IMR-90 (cell line): ENCODE results near the gene APOB. TPM values are rescaled to one million over a fixed set of nuclear protein-coding genes. Genes with fewer than 3 reads are reported as not detected.

Source experiments
- ATAC-seq: fragments of 200-7000 bp; cut with Tn5 transposase; 2 replicates; pipeline ENCODE4 v1.9.1; 2020; ENCODE audit warnings: low read depth, mild to moderate bottlenecking, moderate library complexity
- BruUV-seq: library from RNA; stranded (reverse); fragments of 400-500 nt; replicated peaks from 2 replicates; lab custom pipeline; 2021; lab: Mats Ljungman, UMichigan
- CTCF ChIA-PET: fragments of 300-600 bp; formaldehyde crosslinking; extraction: SDS; loops from one replicate; lab custom pipeline; 2021; ENCODE audit warnings: antibody characterized with exemption; lab: Yijun Ruan, JAX
- POLR2A ChIA-PET: fragments of 300-600 bp; sonication (Branson Sonifier 250); formaldehyde crosslinking; loops from one replicate; lab custom pipeline; 2022; ENCODE audit warnings: antibody characterized with exemption; ENCODE audit not compliant: unreplicated experiment; lab: Charles Lee
- DNase-seq: peaks from one replicate; pipeline ENCODE4 v3.0.0; 2013
- H2AFZ ChIP-seq: replicated peaks from 2 replicates; pipeline ENCODE3; 2013; ENCODE audit warnings: low read length, mild to moderate bottlenecking; ENCODE audit not compliant: poor library complexity
- H2AK5ac ChIP-seq: 2 replicates; pipeline ENCODE4 v1.6.1; 2013; ENCODE audit warnings: low read depth, low read length, inconsistent platforms
- H2AK9ac ChIP-seq: replicated peaks from 2 replicates; pipeline ENCODE3; 2013; ENCODE audit warnings: mild to moderate bottlenecking, low read depth, low read length, moderate library complexity; ENCODE audit not compliant: poor library complexity
- H2BK120ac ChIP-seq: 2 replicates; pipeline ENCODE4 v1.6.1; 2013; ENCODE audit warnings: low read depth, low read length, inconsistent platforms
- H2BK15ac ChIP-seq: 3 replicates; pipeline ENCODE4 v1.6.1; 2013; ENCODE audit warnings: low read depth, low read length, inconsistent platforms
- H2BK20ac ChIP-seq: 2 replicates; pipeline ENCODE4 v1.6.1; 2013; ENCODE audit warnings: low read depth, mild to moderate bottlenecking, inconsistent platforms, low read length, moderate library complexity
- H2BK5ac ChIP-seq: 2 replicates; pipeline ENCODE4 v1.6.1; 2013; ENCODE audit warnings: mild to moderate bottlenecking, low read depth, low read length, inconsistent platforms; ENCODE audit not compliant: poor library complexity, severe bottlenecking
- H3K14ac ChIP-seq: replicated peaks from 2 replicates; pipeline ENCODE4 v1.6.1; 2013; ENCODE audit warnings: low read depth, low read length, inconsistent platforms
- H3K18ac ChIP-seq: 2 replicates; pipeline ENCODE4 v1.6.1; 2013; ENCODE audit warnings: low read depth, low read length, control low read depth
- H3K23ac ChIP-seq: 2 replicates; pipeline ENCODE4 v1.6.1; 2013; ENCODE audit warnings: low read depth, low read length, inconsistent platforms
- H3K27ac ChIP-seq: 2 replicates; pipeline ENCODE4 v1.5.1; 2013; ENCODE audit warnings: mild to moderate bottlenecking, control low read depth, low read length; ENCODE audit not compliant: insufficient read depth
- H3K27me3 ChIP-seq: 2 replicates; pipeline ENCODE4 v1.6.1; 2013; ENCODE audit warnings: low read length; ENCODE audit not compliant: control insufficient read depth, insufficient read depth
- H3K36me3 ChIP-seq: 2 replicates; pipeline ENCODE4 v1.6.1; 2013; ENCODE audit warnings: low read length, mixed read lengths; ENCODE audit not compliant: control insufficient read depth, insufficient read depth
- H3K4ac ChIP-seq: 2 replicates; pipeline ENCODE4 v1.6.1; 2013; ENCODE audit warnings: low read depth, low read length, inconsistent platforms
- H3K4me1 ChIP-seq: 2 replicates; pipeline ENCODE4 v1.6.1; 2013; ENCODE audit warnings: low read length, mixed read lengths; ENCODE audit not compliant: control insufficient read depth, insufficient read depth
- H3K4me2 ChIP-seq: 2 replicates; pipeline ENCODE4 v1.6.1; 2013; ENCODE audit warnings: low read depth, mild to moderate bottlenecking, control low read depth, low read length, moderate library complexity
- H3K4me3 ChIP-seq: 2 replicates; pipeline ENCODE4 v1.5.1; 2013; ENCODE audit warnings: low read depth, mild to moderate bottlenecking, control low read depth, low read length, moderate library complexity; ENCODE audit not compliant: insufficient read depth
- H3K56ac ChIP-seq: 2 replicates; pipeline ENCODE4 v1.6.1; 2013; ENCODE audit warnings: low read length, inconsistent platforms; ENCODE audit not compliant: insufficient read depth; ENCODE audit errors: extremely low read depth
- H3K79me1 ChIP-seq, 2 experiments: 2 replicates each; pipeline ENCODE4 v1.6.1; 2013; ENCODE audit warnings: low read length in 2 of 2, inconsistent platforms in 1 of 2, low read depth in 1 of 2
- H3K9ac ChIP-seq: 2 replicates; pipeline ENCODE4 v1.6.1; 2013; ENCODE audit warnings: low read depth, low read length, control low read depth
- H3K9me1 ChIP-seq: 2 replicates; pipeline ENCODE4 v1.6.1; 2013; ENCODE audit warnings: low read length, inconsistent platforms; ENCODE audit not compliant: insufficient read depth
- H3K9me3 ChIP-seq: 2 replicates; pipeline ENCODE4 v1.6.1; 2013; ENCODE audit warnings: low read length; ENCODE audit not compliant: control insufficient read depth, insufficient read depth
- H4K20me1 ChIP-seq: 2 replicates; pipeline ENCODE4 v1.6.1; 2013; ENCODE audit warnings: low read length, inconsistent platforms; ENCODE audit not compliant: insufficient read depth
- H4K5ac ChIP-seq: 2 replicates; pipeline ENCODE4 v1.6.1; 2013; ENCODE audit warnings: mild to moderate bottlenecking, low read depth, low read length, control low read depth
- H4K8ac ChIP-seq, 2 experiments: 2 replicates each; pipeline ENCODE4 v1.6.1; 2013; ENCODE audit warnings: low read depth in 2 of 2, low read length in 2 of 2, control low read depth in 1 of 2, inconsistent platforms in 1 of 2
- H4K91ac ChIP-seq: 2 replicates; pipeline ENCODE4 v1.6.1; 2013; ENCODE audit warnings: low read depth, low read length, inconsistent platforms; ENCODE audit not compliant: insufficient read depth
- BHLHE40 ChIP-seq: fragments of 150-350 bp; IDR thresholded peaks from 2 replicates; pipeline ENCODE4 v1.6.1; 2016; ENCODE audit warnings: mild to moderate bottlenecking, low read depth, low read length
- CEBPB ChIP-seq: IDR thresholded peaks from 2 replicates; pipeline ENCODE4 v1.6.1; 2012; ENCODE audit warnings: low read depth, low read length, improper control_type of control experiment
- CHD1 ChIP-seq: IDR thresholded peaks from 2 replicates; pipeline ENCODE4 v1.6.1; 2012; ENCODE audit warnings: low read depth, low read length, improper control_type of control experiment
- CTCF ChIP-seq: conservative IDR thresholded peaks from 2 replicates; pipeline ENCODE4 v1.5.1; 2012; ENCODE audit warnings: mild to moderate bottlenecking, low read depth, low read length, improper control_type of control experiment
- ELK1 ChIP-seq: fragments of 150-350 bp; IDR thresholded peaks from 2 replicates; pipeline ENCODE4 v1.6.1; 2016; ENCODE audit warnings: low read depth, mild to moderate bottlenecking, low read length, moderate library complexity, borderline replicate concordance
- FOS ChIP-seq: fragments of 150-350 bp; IDR thresholded peaks from 2 replicates; pipeline ENCODE4 v1.6.1; 2016; ENCODE audit warnings: low read depth, low read length
- MAFK ChIP-seq: IDR thresholded peaks from 2 replicates; pipeline ENCODE4 v1.6.1; 2012; ENCODE audit warnings: low read depth, low read length, improper control_type of control experiment
- NFE2L2 ChIP-seq: fragments of 150-350 bp; IDR thresholded peaks from 2 replicates; pipeline ENCODE4 v1.6.1; 2016; ENCODE audit warnings: low read depth, mild to moderate bottlenecking, low read length
- POLR2A ChIP-seq: IDR thresholded peaks from 2 replicates; pipeline ENCODE4 v1.6.1; 2012; ENCODE audit warnings: mild to moderate bottlenecking, low read depth, low read length
- RCOR1 ChIP-seq: IDR thresholded peaks from 2 replicates; pipeline ENCODE4 v1.6.1; 2012; ENCODE audit warnings: mild to moderate bottlenecking, low read length, improper control_type of control experiment; ENCODE audit not compliant: insufficient replicate concordance
- RFX5 ChIP-seq: IDR thresholded peaks from 2 replicates; pipeline ENCODE4 v1.8.0; 2012; ENCODE audit warnings: low read depth, mild to moderate bottlenecking, low read length, moderate library complexity
- WGBS, 2 experiments: methylation state at CpG; one replicate each; pipeline versions ENCODE4 v1.1.5 to v1.1.7; 2013; ENCODE audit warnings: missing lambda C conversion rate in 2 of 2; ENCODE audit not compliant: insufficient read length in 1 of 2; ENCODE audit errors: extremely low coverage in 2 of 2; 5-methylcytosine and 5-hydroxymethylcytosine counted together
- dilution Hi-C: fragments of 300-500 bp; cut with HindIII; formaldehyde crosslinking; loops from one replicate; pipeline ENCODE4 v1.14.3; 2018; ENCODE audit warnings: low sequenced_read_pairs; ENCODE audit not compliant: unreplicated experiment
- in situ Hi-C: fragments of 300-500 bp; cut with MboI; formaldehyde crosslinking; loops from 3 replicates; pipeline ENCODE4 v1.14.3; 2019; ENCODE audit warnings: low sequenced_read_pairs, inconsistent platforms, mixed read lengths
- intact Hi-C: fragments of 100-400 bp; cut with micrococcal nuclease; formaldehyde crosslinking; loops from 2 replicates; pipeline ENCODE4 v1.10.0; 2022
- polyA plus RNA-seq, 3 experiments: library from polyadenylated mRNA; depleted of rRNA; stranded (reverse); fragments of >200 nt; gene quantifications; 2 replicates each; pipeline ENCODE4 v1.2.3, GENCODE V29; 2012; ENCODE audit warnings: low replicate concordance in 1 of 3
- total RNA-seq: library from RNA; depleted of rRNA; stranded (reverse); fragments of >200 nt; gene quantifications from 2 replicates; pipeline ENCODE4 v1.2.3, GENCODE V29; 2012

APOB gene
- total and polyA plus RNA-seq, 2 of the 4 experiments (the other 2 are of a cell fraction) = under 0.01 TPM; not detected in 1

GRCh38 chr2:21025690-21026478 is 18.0 kb downstream of the APOB start:
- no peak overlapping the region for H2AK5ac ChIP-seq
- H3K9me3 ChIP-seq = no peaks in the 10 kb centered on the region
- BruUV-seq = no TSS peak
- H3K18ac ChIP-seq = no peak overlapping the region
- intact Hi-C loops (no loop called here), dilution Hi-C loops (no loop called here), in situ Hi-C loops (no loop called here)
- no peak overlapping the region for H3K27ac ChIP-seq
- no peak overlapping the region for H2BK20ac ChIP-seq
- no peak overlapping the region for H2BK120ac ChIP-seq
- no peak overlapping the region for H2AK9ac ChIP-seq
- H3K23ac ChIP-seq = no peak overlapping the region
- no peaks in the 10 kb centered on the region for H3K79me1 ChIP-seq
- DNase-seq = no peak
- H3K9me1 ChIP-seq = no peaks in the 10 kb centered on the region
- H3K4me2 ChIP-seq = no peak overlapping the region
- H4K20me1 ChIP-seq = no peaks in the 10 kb centered on the region
- TF ChIP-seq CHD1 (no peak), CTCF (no peak), BHLHE40 (no peak), POLR2A (no peak), CEBPB (no peak), MAFK (no peak), RCOR1 (no peak), FOS (no peak), ELK1 (no peak), NFE2L2 (no peak), RFX5 (no peak)
- H2AFZ ChIP-seq = no peak overlapping the region
- H3K4me1 ChIP-seq = no peaks in the 10 kb centered on the region
- no peak for ATAC-seq
- WGBS, 2 experiments = 0% methylated on average over 1 of the region's 11 CpGs; no CpG with 5 or more reads in 1 of the 2 experiments
- H2BK15ac ChIP-seq = no peak overlapping the region
- no peak overlapping the region for H3K4me3 ChIP-seq
- no peak overlapping the region for H3K9ac ChIP-seq
- no peaks in the 10 kb centered on the region for H3K27me3 ChIP-seq
- H3K56ac ChIP-seq = no peak overlapping the region
- H3K36me3 ChIP-seq = no peaks in the 10 kb centered on the region
- no peak overlapping the region for H4K5ac ChIP-seq
- ChIA-PET CTCF (interaction anchor here (0.6 kb wide), 1 partner anchor 465 kb away, joined by 5 read pairs; no protein-coding TSS in a partner anchor), POLR2A (interaction anchor here (0.6 kb wide), 1 partner anchor 183 kb away, joined by 3 read pairs; no protein-coding TSS in a partner anchor)
- H4K91ac ChIP-seq = no peak overlapping the region
- no peak overlapping the region for H2BK5ac ChIP-seq
- no peak overlapping the region for H4K8ac ChIP-seq
- no peak overlapping the region for H3K4ac ChIP-seq
- H3K14ac ChIP-seq = no peak overlapping the region
